Measurements from ENCODE around the gene TRIM52. TPM values are rescaled to one million over a fixed set of nuclear protein-coding genes. Genes with fewer than 3 reads are reported as not detected.
"Not testable (repeated sequence)": the region's sequence is repeated elsewhere in the genome, so short reads cannot be mapped to it uniquely, and the experiment has no call there.

The TRIM52 gene
- total RNA-seq, 2 experiments from 2014 or later: 35.9 to 37.6 TPM

DNA sequence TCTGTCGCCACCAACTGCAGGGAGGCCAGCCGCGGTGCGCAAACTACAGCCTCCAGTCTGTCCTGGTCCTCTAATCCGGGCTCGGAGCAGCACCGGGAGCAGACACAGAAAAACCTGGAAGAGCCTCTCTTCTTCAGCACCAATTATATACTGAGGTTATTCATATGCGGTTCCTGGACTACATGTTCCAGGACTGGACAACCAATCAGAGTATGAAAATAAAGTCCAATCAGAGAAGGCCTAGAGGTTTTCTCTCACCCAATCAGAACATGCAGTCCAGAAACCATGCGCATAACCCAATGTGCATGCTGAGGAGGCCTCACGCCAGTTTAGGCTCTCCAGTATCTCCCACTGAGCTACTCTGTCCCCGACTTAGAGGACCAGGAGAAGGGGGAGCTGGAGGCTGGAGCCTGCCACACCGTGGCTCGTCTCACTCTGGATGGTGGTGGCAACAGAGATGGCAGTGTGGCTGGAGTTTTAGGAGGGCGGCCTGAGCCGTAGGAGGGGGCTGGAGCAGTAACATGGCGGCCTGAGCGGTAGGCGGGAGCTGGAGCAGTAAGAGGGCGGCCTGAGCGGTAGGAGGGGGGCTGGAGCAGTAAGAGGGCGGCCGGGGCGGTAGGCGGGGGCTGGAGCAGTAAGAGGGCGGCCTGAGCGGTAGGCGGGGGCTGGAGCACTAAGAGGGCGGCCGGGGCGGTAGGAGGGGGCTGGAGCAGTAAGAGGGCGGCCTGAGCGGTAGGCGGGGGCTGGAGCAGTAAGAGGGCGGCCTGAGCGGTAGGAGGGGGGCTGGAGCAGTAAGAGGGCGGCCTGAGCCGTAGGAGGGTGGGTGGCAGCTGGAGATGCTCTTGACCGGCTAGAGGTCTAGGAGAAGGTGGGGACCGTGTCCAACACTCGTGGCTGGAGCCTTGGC is 20.4 kb upstream of the TRIM52 start:
- H3K4me3 Mint-ChIP-seq: no peak overlapping the region
- H3K36me3 Mint-ChIP-seq (ENCODE audit: low read depth): no peaks in the 10 kb centered on the region
- Histone ChIP-seq H3K9me3 (ENCODE audit: control insufficient read depth in 1 of 2, insufficient read depth in 1 of 2, low read length in 2 of 2) (no peaks in the 10 kb centered on the region), H3K36me3 (ENCODE audit: insufficient read depth, low read length) (no peaks in the 10 kb centered on the region), H3K27ac (ENCODE audit: low read depth in 1 of 2, low read length in 2 of 2) (no peak overlapping the region), H3K27me3 (ENCODE audit: control insufficient read depth in 1 of 2, insufficient read depth in 2 of 2, low read length in 2 of 2) (no peaks in the 10 kb centered on the region), H3K4me1 (ENCODE audit: insufficient read depth, low read length) (no peaks in the 10 kb centered on the region), H3K4me3 (ENCODE audit: low read length) (no peak overlapping the region)
- intact Hi-C loops (cut with DNase I, micrococcal nuclease): no loop called here
- ATAC-seq (ENCODE audit: poor library complexity) (no peak), DNase-seq (no peak)
- TF ChIP-seq CTCF (IDR thresholded peaks at IDR 0.05): no peak
- ChIA-PET POLR2A (no interaction called here), CTCF (no interaction called here)
- H3K4me1 Mint-ChIP-seq (ENCODE audit: low read depth): no peaks in the 10 kb centered on the region
- H3K9me3 Mint-ChIP-seq: no peaks in the 10 kb centered on the region
- H3K27me3 Mint-ChIP-seq: no peaks in the 10 kb centered on the region
- H3K27ac Mint-ChIP-seq: no peak overlapping the region

- Histone ChIP-seq H3K27me3 (ENCODE audit: control insufficient read depth in 1 of 2, insufficient read depth in 2 of 2, low read length in 2 of 2) (no peaks in the 10 kb centered on the region), H3K27ac (ENCODE audit: low read depth in 1 of 2, low read length in 2 of 2) (no peak overlapping the region), H3K36me3 (ENCODE audit: insufficient read depth, low read length) (no peaks in the 10 kb centered on the region), H3K9me3 (ENCODE audit: control insufficient read depth in 1 of 2, insufficient read depth in 1 of 2, low read length in 2 of 2) (no peaks in the 10 kb centered on the region), H3K4me3 (ENCODE audit: low read length) (no peak overlapping the region), H3K4me1 (ENCODE audit: insufficient read depth, low read length) (no peaks in the 10 kb centered on the region)
- ATAC-seq (ENCODE audit: poor library complexity) (no peak), DNase-seq (no peak)
- Mint-ChIP-seq H3K4me3 (no peak overlapping the region), H3K4me1 (ENCODE audit: low read depth) (no peaks in the 10 kb centered on the region), H3K36me3 (ENCODE audit: low read depth) (no peaks in the 10 kb centered on the region), H3K27me3 (no peaks in the 10 kb centered on the region), H3K9me3 (no peaks in the 10 kb centered on the region), H3K27ac (no peak overlapping the region)
- intact Hi-C loops (cut with DNase I, micrococcal nuclease): no loop called here
- CTCF ChIA-PET: no interaction called here
- POLR2A ChIA-PET: no interaction called here
- no peak for TF ChIP-seq CTCF (IDR thresholded peaks at IDR 0.05)
These were observed 19.4 kb upstream of the TRIM52 start for GRCh38 chr5:181280251-181280762.

- CTCF ChIA-PET: interaction anchor here (0.7 kb wide), 1 partner anchor 22 kb away, joined by 3 read pairs; no protein-coding TSS in a partner anchor
- H3K27me3 ChIP-seq (ENCODE audit: control insufficient read depth in 1 of 2, insufficient read depth in 2 of 2, low read length in 2 of 2); H3K36me3 ChIP-seq (ENCODE audit: insufficient read depth, low read length); H3K9me3 ChIP-seq (ENCODE audit: control insufficient read depth in 1 of 2, insufficient read depth in 1 of 2, low read length in 2 of 2); H3K4me1 Mint-ChIP-seq (ENCODE audit: low read depth); H3K4me1 ChIP-seq (ENCODE audit: insufficient read depth, low read length); H3K27ac Mint-ChIP-seq; POLR2A ChIA-PET; H3K36me3 Mint-ChIP-seq (ENCODE audit: low read depth); H3K4me3 Mint-ChIP-seq; H3K27me3 Mint-ChIP-seq; intact Hi-C loops (cut with DNase I, micrococcal nuclease); H3K4me3 ChIP-seq (ENCODE audit: low read length); H3K27ac ChIP-seq (ENCODE audit: low read depth in 1 of 2, low read length in 2 of 2); ATAC-seq (ENCODE audit: poor library complexity); H3K9me3 Mint-ChIP-seq: not testable (repeated sequence)
- peak in 2 of 14 experiments; percentile 32 to 35 for DNase-seq
These were observed 12.4 kb upstream of the TRIM52 start for GRCh38 chr5:181273433-181273744.

Measured in CD4-positive, alpha-beta T cell (primary cell).